HCT116 (cell line): Measurements from ENCODE around the gene NFATC1. TPM values are rescaled to one million over a fixed set of nuclear protein-coding genes. Genes with fewer than 3 reads are reported as not detected.

Experiments used
- ATAC-seq: fragments of 200-7000 bp; cut with Tn5 transposase; 2 replicates; pipeline ENCODE4 v1.9.1; 2020; ENCODE audit warnings: mild to moderate bottlenecking, moderate library complexity
- BruUV-seq: library from RNA; stranded (reverse); fragments of 400-500 nt; replicated peaks from 2 replicates; lab custom pipeline; 2021; lab: Mats Ljungman, UMichigan
- CTCF ChIA-PET: fragments of 300-600 bp; sonication (Branson Sonifier 250); formaldehyde crosslinking; loops from one replicate; lab custom pipeline; 2021; ENCODE audit warnings: antibody characterized with exemption; lab: Charles Lee
- POLR2A ChIA-PET: fragments of 300-600, 350-600 bp; sonication (Branson Sonifier 250); formaldehyde crosslinking; loops from one replicate; lab custom pipeline; 2021; ENCODE audit warnings: antibody characterized with exemption; lab: Charles Lee
- RAD21 ChIA-PET, 2 experiments: fragments of 300-600 bp; sonication (Branson Sonifier 250); formaldehyde crosslinking; loops; one replicate each; lab custom pipeline; 2023; ENCODE audit warnings: low total read pairs in 2 of 2; ENCODE audit not compliant: uncharacterized antibody in 2 of 2, unreplicated experiment in 2 of 2, low non-redundant PET in 1 of 2; lab: Charles Lee
- DNase-seq: peaks from one replicate; pipeline ENCODE4 v3.0.0-alpha.2; 2010; ENCODE audit warnings: low read depth, low spot score
- H2AFZ ChIP-seq: fragments of 200-600 bp; shearing (Covaris generic), sonication (generic); 2 replicates; pipeline ENCODE4 v1.6.1; 2017; ENCODE audit warnings: low read depth, mixed run types, mixed read lengths, antibody characterized with exemption, low read length; ENCODE audit not compliant: poor library complexity, severe bottlenecking
- H3K27ac ChIP-seq: 2 replicates; pipeline ENCODE4 v1.5.1; 2012; ENCODE audit warnings: low read depth, low read length
- H3K27me3 ChIP-seq: fragments of 200-600 bp; sonication (generic); 2 replicates; pipeline ENCODE4 v1.6.1; 2016; ENCODE audit warnings: mixed run types, low read length, mixed read lengths; ENCODE audit not compliant: insufficient read depth
- H3K36me3 ChIP-seq, 2 experiments: fragments of 200-500 bp in 1 of 2; fragments of 200-600 bp in 1 of 2; sonication (Bioruptor generic) in 1 of 2; sonication (generic) in 1 of 2; 2 replicates each; pipeline versions ENCODE4 v1.5.1 to v1.6.1; 2014 to 2016; ENCODE audit warnings: low read length in 2 of 2, inconsistent platforms in 1 of 2, mixed read lengths in 1 of 2, mixed run types in 1 of 2; ENCODE audit not compliant: insufficient read depth in 2 of 2, control insufficient read depth in 1 of 2
- H3K4me1 ChIP-seq, 2 experiments: fragments of 200-600 bp in 1 of 2; sonication (generic) in 1 of 2; 2 replicates each; pipeline versions ENCODE4 v1.5.1 to v1.6.1; 2012 to 2017; ENCODE audit warnings: low read length in 2 of 2, inconsistent platforms in 1 of 2, mild to moderate bottlenecking in 1 of 2, mixed read lengths in 1 of 2, mixed run types in 1 of 2, moderate library complexity in 1 of 2; ENCODE audit not compliant: insufficient read depth in 2 of 2, control insufficient read depth in 1 of 2
- H3K4me2 ChIP-seq: fragments of 200-600 bp; sonication (generic); 2 replicates; pipeline ENCODE4 v1.6.1; 2017; ENCODE audit warnings: mixed run types, low read length, mixed read lengths
- H3K4me3 ChIP-seq, 2 experiments: fragments of 200-600 bp in 1 of 2; sonication (generic) in 1 of 2; replicated peaks in 1 of 2; 2 replicates each; pipeline ENCODE4 v1.5.1; 2011 to 2016; ENCODE audit warnings: low read length in 2 of 2, control low read depth in 1 of 2, low read depth in 1 of 2, mild to moderate bottlenecking in 1 of 2, mixed read lengths in 1 of 2, mixed run types in 1 of 2
- H3K79me2 ChIP-seq: fragments of 200-600 bp; sonication (generic); 2 replicates; pipeline ENCODE4 v1.6.1; 2017; ENCODE audit warnings: mild to moderate bottlenecking, mixed run types, low read length, moderate library complexity, mixed read lengths; ENCODE audit not compliant: insufficient read depth
- H3K9ac ChIP-seq: fragments of 200-600 bp; sonication (generic); 2 replicates; pipeline ENCODE4 v1.6.1; 2016; ENCODE audit warnings: low read length, mixed read lengths
- H3K9me2 ChIP-seq: fragments of 200-600 bp; sonication (generic), shearing (Covaris generic); 2 replicates; pipeline ENCODE4 v1.6.1; 2017; ENCODE audit warnings: mixed run types, mild to moderate bottlenecking, moderate library complexity; ENCODE audit not compliant: insufficient read depth
- H3K9me3 ChIP-seq, 2 experiments: fragments of 200-500 bp in 1 of 2; fragments of 200-600 bp in 1 of 2; sonication (Bioruptor generic) in 1 of 2; sonication (generic) in 1 of 2; 2 replicates each; pipeline ENCODE4 v1.6.1; 2014 to 2017; ENCODE audit warnings: low read length in 2 of 2, mixed read lengths in 2 of 2, inconsistent platforms in 1 of 2, low read depth in 1 of 2, mild to moderate bottlenecking in 1 of 2, mixed run types in 1 of 2, moderate library complexity in 1 of 2; ENCODE audit not compliant: control insufficient read depth in 1 of 2, insufficient read depth in 1 of 2
- H4K20me1 ChIP-seq: fragments of 200-600 bp; sonication (generic), shearing (Covaris generic); 2 replicates; pipeline ENCODE4 v1.6.1; 2017; ENCODE audit warnings: mixed run types, mild to moderate bottlenecking, moderate library complexity; ENCODE audit not compliant: insufficient read depth
- CBX3 ChIP-seq: IDR thresholded peaks from 2 replicates; pipeline ENCODE4 v1.6.1; 2012; ENCODE audit warnings: low read depth
- MAX ChIP-seq: IDR thresholded peaks from 2 replicates; pipeline ENCODE4 v1.6.1; 2012
- YY1 ChIP-seq: IDR thresholded peaks from 2 replicates; pipeline ENCODE4 v1.6.1; 2011; ENCODE audit warnings: low read length, low read depth, moderate library complexity, mild to moderate bottlenecking; ENCODE audit not compliant: insufficient replicate concordance; ENCODE audit errors: extremely low read depth
- ZFX ChIP-seq: fragments of 450-650 bp; IDR thresholded peaks from 2 replicates; pipeline ENCODE4 v1.6.1; 2017
- intact Hi-C: fragments of 100-400 bp; cut with micrococcal nuclease; formaldehyde crosslinking; loops from 2 replicates; pipeline ENCODE4 v1.10.0; 2022
- total RNA-seq: library from RNA; stranded (reverse); gene quantifications from one replicate; pipeline ENCODE4 v1.2.1, GENCODE V29; 2021; ENCODE audit not compliant: unreplicated experiment

Gene NFATC1
- total RNA-seq, 1 experiment from 2014 or later, result 20.8 TPM

- no peak overlapping the region for H2AFZ ChIP-seq
- POLR2A ChIA-PET, result no interaction called here
- no peaks in the 10 kb centered on the region for H3K4me1 ChIP-seq
- BruUV-seq, result TSS peak; percentile 32
- no peaks in the 10 kb centered on the region for H4K20me1 ChIP-seq
- H3K4me2 ChIP-seq, result no peak overlapping the region
- H3K27ac ChIP-seq, result no peak overlapping the region
- no peak overlapping the region for H3K4me3 ChIP-seq
- no peaks in the 10 kb centered on the region; a peak in 2 of 4 replicates for H3K36me3 ChIP-seq
- DNase-seq (no peak), ATAC-seq (no peak)
- intact Hi-C loops, result no loop called here
- H3K79me2 ChIP-seq, result peaks cover 27% of the 10 kb centered on the region
- no peak overlapping the region for H3K9ac ChIP-seq
- CTCF ChIA-PET, result no interaction called here
- H3K27me3 ChIP-seq, result no peaks in the 10 kb centered on the region
- no peaks in the 10 kb centered on the region for H3K9me3 ChIP-seq
- H3K9me2 ChIP-seq, result no peaks in the 10 kb centered on the region
- RAD21 ChIA-PET, result no interaction called here
- TF ChIP-seq YY1, result no peak
- no peak for TF ChIP-seq CBX3
- TF ChIP-seq MAX, result no peak
- TF ChIP-seq ZFX, result no peak
Measured at GRCh38 chr18:79410731-79411613, 15.2 kb downstream of the NFATC1 start.

- Histone ChIP-seq H3K9me3 (no peaks in the 10 kb centered on the region), H3K27me3 (no peaks in the 10 kb centered on the region), H4K20me1 (no peaks in the 10 kb centered on the region), H3K27ac (no peak overlapping the region), H3K4me1 (no peaks in the 10 kb centered on the region), H3K4me3 (no peak overlapping the region), H3K9me2 (no peaks in the 10 kb centered on the region), H3K36me3 (no peaks in the 10 kb centered on the region; a peak in 2 of 4 replicates), H3K79me2 (peaks cover 20% of the 10 kb centered on the region), H3K9ac (no peak overlapping the region), H2AFZ (no peak overlapping the region), H3K4me2 (no peak overlapping the region)
- BruUV-seq, result no TSS peak
- intact Hi-C loops, result no loop called here
- DNase-seq (no peak), ATAC-seq (no peak)
- RAD21 ChIA-PET, result no interaction called here
- POLR2A ChIA-PET, result no interaction called here
- CTCF ChIA-PET, result no interaction called here
- no peak for TF ChIP-seq YY1
Measured at GRCh38 chr18:79411614-79412526, 16.1 kb downstream of the NFATC1 start.
